Measurements from ENCODE around the gene GIMAP4. TPM values are rescaled to one million over a fixed set of nuclear protein-coding genes. Genes with fewer than 3 reads are reported as not detected.

GIMAP4 gene
- total RNA-seq, 2 donors from 2014 or later: 30.1 to 40.4 TPM

Other genes starting within 250 kb of the GIMAP4 start
- 1 to 10 TPM; 2.2 to 2.6 TPM for gene LRRC61, start 244.0 kb upstream of the GIMAP4 start, total RNA-seq
- gene ACTR3C, start 243.8 kb upstream of the GIMAP4 start, total RNA-seq: 1 to 10 TPM in 1 of 2 donors, under 1 TPM in 1; 1.00 to 1.7 TPM
- gene RARRES2, start 225.8 kb upstream of the GIMAP4 start, total RNA-seq: 100 to 1,000 TPM; 123 to 153 TPM
- gene REPIN1, start 198.6 kb upstream of the GIMAP4 start, total RNA-seq: 10 to 100 TPM; 48.9 to 50.5 TPM
- 1 to 10 TPM; 4.6 to 5.0 TPM for gene ZNF775, start 188.1 kb upstream of the GIMAP4 start, total RNA-seq
- gene GIMAP8, start 116.8 kb upstream of the GIMAP4 start, total RNA-seq: 10 to 100 TPM; 12.9 to 15.4 TPM
- 10 to 100 TPM; 23.5 to 23.8 TPM for gene GIMAP7, start 52.5 kb upstream of the GIMAP4 start, total RNA-seq
- 10 to 100 TPM; 24.5 to 33.3 TPM for gene GIMAP6, start 65.0 kb downstream of the GIMAP4 start, total RNA-seq
- 10 to 100 TPM in 1 of 2 donors, 1 to 10 TPM in 1; 8.3 to 12.2 TPM for gene GIMAP2, start 118.3 kb downstream of the GIMAP4 start, total RNA-seq
- 1 to 10 TPM; 3.3 to 5.4 TPM for gene GIMAP1, start 149.2 kb downstream of the GIMAP4 start, total RNA-seq
- 10 to 100 TPM; 13.8 to 17.4 TPM for gene GIMAP5, start 170.0 kb downstream of the GIMAP4 start, total RNA-seq
- gene TMEM176B, start 233.0 kb downstream of the GIMAP4 start, total RNA-seq: 100 to 1,000 TPM in 1 of 2 donors, 10 to 100 TPM in 1; 65.3 to 110 TPM
- 10 to 100 TPM; 47.2 to 70.7 TPM for gene TMEM176A, start 233.4 kb downstream of the GIMAP4 start, total RNA-seq

Data from posterior vena cava (tissue), 2 donors.